LNCAP (cell line): ENCODE data around the gene FANCI.

Experiments
- TF ChIP-seq, protein P1 (sequence below): fragments of 450-650 bp; IDR thresholded peaks from 2 replicates; pipeline ENCODE4 v1.5.1; 2017; ENCODE audit warnings: mild to moderate bottlenecking

Gene FANCI

DNA sequence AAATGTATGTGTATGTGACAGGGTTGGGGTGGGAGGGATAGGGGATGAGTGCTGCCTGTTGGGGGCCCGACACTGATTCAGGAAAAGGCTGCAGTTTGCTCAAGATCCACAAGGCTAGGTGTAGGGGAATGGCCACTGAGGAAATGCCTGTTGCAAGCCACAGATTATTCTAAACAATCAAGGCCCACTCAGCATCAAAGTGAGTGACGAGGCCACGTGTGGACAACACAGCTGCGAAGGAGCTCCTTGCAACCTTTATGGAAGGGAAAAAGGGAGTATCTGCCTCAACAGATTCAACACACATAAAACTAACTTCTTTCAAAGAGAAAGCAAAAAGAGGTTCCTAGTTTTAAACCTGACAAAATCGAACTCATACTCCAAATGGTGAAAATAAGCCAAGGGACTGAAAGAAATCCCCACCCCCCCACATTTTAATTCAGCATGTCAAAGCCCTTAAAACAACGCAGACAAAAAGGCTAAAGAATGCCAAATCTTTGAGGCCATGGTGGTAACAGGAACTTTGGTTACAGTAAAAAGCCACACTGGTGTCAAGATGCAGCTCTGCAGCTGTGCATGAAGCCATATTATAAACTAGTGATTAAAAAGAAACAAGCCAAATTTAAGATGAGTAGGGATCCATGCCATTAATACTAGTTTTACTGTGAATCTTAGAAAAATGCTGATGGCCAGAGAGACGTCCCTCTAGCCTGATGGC is 87.3 kb downstream of the FANCI start:
- TF ChIP-seq, protein P1, sequence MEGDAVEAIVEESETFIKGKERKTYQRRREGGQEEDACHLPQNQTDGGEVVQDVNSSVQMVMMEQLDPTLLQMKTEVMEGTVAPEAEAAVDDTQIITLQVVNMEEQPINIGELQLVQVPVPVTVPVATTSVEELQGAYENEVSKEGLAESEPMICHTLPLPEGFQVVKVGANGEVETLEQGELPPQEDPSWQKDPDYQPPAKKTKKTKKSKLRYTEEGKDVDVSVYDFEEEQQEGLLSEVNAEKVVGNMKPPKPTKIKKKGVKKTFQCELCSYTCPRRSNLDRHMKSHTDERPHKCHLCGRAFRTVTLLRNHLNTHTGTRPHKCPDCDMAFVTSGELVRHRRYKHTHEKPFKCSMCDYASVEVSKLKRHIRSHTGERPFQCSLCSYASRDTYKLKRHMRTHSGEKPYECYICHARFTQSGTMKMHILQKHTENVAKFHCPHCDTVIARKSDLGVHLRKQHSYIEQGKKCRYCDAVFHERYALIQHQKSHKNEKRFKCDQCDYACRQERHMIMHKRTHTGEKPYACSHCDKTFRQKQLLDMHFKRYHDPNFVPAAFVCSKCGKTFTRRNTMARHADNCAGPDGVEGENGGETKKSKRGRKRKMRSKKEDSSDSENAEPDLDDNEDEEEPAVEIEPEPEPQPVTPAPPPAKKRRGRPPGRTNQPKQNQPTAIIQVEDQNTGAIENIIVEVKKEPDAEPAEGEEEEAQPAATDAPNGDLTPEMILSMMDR, result no peak

DNA sequence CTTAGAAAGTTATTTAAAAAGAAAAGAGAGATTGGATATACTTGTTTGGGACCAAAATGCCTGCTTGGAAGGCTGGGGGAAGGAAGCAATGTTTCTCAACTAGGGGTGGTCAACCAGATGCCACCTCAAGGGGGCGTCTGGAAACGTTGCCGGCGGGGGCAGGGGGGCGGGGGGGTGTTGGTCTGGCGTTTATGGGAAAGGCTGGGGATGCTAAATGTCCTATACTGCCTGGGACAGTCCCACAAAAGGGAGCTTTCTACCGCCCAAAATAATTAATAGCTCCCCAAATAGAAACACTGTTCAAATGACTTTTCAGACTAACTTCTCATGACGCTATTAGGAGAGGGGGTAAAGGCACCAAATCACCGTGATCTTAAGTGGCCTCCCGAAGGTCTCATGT is 88.7 kb downstream of the FANCI start:
- TF ChIP-seq, protein P1, result no peak

DNA sequence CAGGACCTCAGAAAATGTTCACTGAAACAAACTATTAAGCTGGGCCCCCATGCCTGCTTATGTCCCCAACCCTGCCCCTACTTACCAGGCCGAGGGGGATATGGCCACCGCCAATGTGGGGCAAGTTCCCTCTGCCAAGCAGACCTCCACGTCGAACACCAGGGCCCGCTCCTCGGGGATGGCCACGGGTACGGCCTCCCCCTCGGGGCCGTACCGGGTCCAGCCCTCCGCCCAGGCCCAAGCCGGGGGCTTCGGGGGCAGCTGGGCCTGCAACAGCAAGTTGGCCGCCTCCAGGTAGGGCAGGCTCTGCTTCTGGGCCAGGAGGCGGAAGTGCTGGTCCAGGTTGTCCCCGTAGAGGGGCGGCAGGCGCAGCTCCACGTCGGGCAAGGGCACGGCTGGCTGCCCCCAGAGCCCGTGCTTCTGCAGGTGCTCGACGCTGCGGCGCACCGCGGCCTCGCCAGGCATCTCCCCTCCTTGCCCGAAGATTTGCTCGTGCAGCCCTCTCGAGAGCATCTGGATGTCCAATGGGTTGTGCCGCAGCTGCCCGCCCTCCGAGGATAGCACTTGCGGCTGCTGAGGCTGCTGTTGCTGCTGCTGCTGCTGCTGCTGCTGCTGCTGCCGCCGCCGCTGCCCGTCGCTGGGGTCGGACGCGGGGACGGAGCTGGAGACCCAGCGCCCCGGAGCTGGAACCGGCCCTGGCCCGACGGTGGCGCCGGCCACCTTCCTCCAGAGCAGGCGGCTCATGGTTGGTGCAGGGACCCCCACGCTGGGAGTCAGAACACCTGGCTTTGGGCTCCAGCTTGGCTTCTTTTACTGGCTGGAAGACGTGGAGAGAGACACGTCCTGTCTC is 89.5 kb downstream of the FANCI start:
- TF ChIP-seq, protein P1, result no peak

DNA sequence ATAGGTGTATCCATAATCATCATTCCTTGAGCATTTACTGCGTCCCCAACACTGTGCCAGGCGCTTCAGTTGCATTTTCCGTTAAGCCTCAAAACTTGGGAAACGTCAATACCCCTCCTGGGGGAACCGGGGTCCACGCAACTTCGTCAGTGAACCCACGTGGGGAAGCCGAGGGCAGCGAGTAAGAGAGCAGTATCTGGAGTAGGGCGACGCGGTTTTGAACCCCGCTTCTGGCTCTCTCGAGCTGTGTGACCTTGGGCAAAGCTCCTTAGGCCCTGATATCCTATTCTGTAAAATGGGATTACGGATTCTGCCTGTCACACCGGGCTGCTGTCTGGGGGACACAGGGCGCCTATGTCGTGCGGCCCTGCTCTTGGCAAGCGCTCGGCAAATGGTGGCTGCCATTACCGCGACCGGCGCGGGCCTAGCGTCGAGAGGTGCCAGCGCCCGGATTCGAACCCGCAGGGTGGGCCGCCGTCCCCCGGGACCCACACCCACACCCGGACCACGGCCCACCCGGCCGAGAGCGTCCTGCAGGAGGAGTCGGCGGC is 90.3 kb downstream of the FANCI start:
- TF ChIP-seq, protein P1, result no peak

DNA sequence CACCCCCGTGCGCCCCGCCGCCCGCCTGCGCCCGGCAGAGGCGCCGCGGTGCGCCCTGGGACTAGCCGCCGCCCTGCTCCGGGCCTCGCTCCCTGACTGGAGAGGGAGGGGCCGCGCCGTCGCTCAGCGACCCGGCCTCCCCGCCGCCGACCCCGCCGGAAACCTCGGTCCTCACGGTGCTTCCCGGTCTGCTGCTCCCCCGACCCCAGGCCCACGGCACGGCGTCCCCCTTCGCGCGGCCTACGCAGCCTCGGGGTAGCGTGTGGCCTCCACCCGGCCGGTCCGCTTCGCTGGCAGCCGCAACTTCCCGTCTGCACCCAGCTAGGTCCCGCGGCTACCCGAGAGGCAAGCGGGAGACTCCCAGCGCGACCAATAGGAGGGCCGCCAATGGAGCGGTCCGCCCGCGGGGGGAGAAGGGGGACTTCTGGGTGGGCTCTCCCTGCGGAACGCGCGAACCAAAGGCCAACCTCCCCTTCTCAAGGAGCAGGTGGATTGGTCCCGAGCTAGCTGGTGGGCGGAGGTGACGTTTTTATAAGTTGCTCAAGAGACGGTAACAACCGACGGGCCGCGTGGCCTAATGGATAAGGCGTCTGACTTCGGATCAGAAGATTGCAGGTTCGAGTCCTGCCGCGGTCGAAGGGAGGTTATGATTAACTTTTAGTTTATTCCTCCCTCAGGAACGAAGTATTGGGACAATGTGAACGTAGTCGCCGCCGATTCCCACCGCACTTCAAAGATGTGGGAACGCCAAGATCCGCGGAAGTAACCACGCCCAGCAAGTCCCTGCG is 90.9 kb downstream of the FANCI start, which contains the start of gene POLG:
Gene POLG, minus strand, starts transcription at position 315 of the 788 bp plus-strand sequence. CDS start 1,070 bp downstream, outside the sequence.
- TF ChIP-seq, protein P1, result no peak

DNA sequence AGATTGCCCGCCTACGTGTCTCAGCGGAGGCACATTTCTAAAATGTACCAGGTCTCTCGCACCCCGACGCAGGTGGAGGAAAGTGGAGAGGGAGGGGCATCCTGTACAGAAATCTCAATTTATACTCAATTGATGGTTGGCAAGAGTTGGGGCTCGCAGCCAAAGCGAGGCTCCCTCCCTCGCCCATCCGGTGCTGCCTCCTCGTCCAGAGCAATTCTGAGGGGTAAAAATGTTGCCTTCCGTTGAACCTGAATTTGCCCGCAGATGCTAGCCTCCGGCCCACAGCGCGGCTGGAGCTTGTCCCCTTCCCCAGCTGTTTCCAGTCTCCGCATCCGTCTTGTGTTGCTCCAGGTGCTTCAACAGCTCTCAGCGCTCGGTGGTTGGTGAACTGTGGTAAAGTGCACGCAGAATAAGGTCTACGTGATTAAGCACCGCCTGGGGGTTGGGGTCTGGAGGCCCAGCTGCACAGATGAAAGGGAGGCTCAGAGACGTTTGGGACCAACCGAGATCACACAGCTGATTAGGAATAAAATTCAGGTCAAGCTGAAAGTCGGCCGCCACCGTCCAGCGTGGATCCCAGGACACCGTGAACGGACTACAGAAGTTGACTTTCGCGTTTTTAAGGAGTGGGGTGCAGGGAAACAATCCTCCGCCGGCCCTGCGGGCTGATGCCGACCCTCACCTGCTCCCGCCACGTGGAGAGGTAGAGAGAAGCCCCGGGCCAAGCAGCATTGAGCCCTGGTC is 91.7 kb downstream of the FANCI start:
- TF ChIP-seq, protein P1, result no peak
